Measurements from ENCODE around the gene HSFY1.
"Not testable (repeated sequence)": the region's sequence is repeated elsewhere in the genome, so short reads cannot be mapped to it uniquely, and the experiment has no call there.

HSFY1 gene

GRCh38 chrY:18546420-18546819 is at the start of gene HSFY1:
TSS of gene HSFY1 (plus strand) at chrY:18546720. CDS start at chrY:18546788, 68 bp downstream.
- not testable (repeated sequence) for DNase-seq (ENCODE audit: low spot score)

- DNase-seq (ENCODE audit: low spot score) = not testable (repeated sequence)
These were observed 42.3 kb upstream of the HSFY1 start for GRCh38 chrY:18504266-18504665.

- DNase-seq (ENCODE audit: low spot score) = not testable (repeated sequence)
These were observed 15.4 kb upstream of the HSFY1 start for GRCh38 chrY:18530995-18531655.

GRCh38 chrY:18538952-18539351 is 7.6 kb upstream of the HSFY1 start:
- DNase-seq (ENCODE audit: low spot score) = not testable (repeated sequence)

- not testable (repeated sequence) for DNase-seq (ENCODE audit: low spot score)
These were observed 6.6 kb downstream of the HSFY1 start for GRCh38 chrY:18553132-18553531.

GRCh38 chrY:18565915-18566314 is 19.4 kb downstream of the HSFY1 start:
- DNase-seq (ENCODE audit: low spot score) = not testable (repeated sequence)
